ENCODE measurements around the gene FUT8.

FUT8 gene

DNA sequence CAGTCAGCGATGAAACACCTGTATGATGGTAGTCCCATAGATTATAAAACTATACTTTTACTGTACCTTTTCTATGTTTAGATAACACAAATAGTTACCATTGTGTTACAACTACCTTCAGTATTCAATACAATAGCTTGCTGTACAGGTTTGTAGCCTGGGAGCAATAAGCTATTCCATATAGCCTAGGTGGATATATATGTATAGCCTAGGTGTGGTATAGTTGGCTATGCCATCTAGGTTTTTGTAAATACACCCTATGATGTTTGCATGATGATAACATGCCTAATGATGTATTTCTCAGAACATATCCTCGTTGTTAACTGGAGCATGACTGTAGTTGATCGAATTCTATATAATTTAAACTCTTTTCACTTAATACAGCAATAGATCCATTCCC lies 316.1 kb downstream of the FUT8 start:
- DNase-seq, result no peak

DNA sequence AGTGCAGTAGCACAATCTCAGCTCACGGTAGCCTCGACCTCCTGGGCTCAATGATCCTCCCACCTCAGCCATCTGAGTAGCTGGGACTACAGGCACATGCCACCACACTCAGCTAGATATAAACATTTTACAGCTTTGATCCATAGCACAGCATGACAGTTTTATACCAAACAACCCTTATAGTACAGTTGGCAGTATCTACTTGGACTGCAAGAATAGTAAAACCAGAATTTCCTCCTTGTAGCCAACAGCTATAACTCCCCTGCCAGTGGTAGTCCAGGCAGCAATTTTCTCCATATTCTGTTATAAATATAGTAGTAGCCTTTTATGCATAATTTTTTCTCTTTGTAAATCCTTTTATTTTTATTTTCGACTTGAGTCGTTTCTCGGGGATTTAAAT lies 317.0 kb downstream of the FUT8 start:
- DNase-seq, result no peak

DNA sequence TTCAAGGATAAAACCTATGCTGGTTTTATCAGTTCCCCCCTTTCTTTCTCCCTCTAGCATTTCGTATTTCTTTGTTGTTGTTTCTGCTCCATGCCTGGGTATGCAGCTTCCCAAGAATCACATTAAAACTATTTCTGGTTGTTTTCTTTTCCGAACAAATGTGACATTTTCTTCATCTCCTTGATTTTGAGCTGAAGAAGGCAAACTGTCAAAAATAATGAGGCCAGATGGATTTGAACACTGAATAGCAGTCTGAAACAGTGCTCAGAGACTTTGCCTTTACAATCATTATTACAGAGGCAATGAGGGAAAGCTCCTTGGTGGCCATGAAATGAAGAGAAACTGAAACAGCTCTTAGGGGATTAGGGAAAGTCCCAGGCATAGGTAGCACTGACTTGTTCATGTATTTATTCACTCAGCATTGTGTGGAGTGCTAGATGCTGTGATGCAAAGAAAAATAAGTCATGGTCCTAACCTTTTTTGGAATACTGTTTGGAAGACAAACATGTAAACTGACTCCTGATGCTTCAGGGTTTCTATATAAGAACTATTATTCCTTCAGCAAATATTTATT lies 319.5 kb downstream of the FUT8 start:
- no peak for DNase-seq

DNA sequence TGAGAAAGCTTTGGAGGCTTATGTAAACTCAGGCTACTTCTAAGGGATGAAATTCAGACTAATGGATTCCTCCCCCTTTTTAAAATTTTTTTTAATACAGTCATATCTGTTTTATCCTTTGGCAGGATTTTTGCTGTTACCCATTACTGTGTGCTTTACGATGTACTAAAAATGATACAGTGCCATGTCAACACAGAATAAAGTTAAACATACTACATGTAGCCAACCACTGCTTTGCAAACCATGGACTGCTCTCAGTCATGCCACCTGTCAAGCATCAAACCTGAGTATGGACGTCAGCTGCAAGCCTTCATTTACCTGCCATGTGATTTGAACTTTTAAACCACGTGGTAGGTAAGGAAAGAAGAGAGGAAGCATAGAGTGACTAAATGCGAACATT lies 325.8 kb downstream of the FUT8 start:
- no peak for DNase-seq

DNA sequence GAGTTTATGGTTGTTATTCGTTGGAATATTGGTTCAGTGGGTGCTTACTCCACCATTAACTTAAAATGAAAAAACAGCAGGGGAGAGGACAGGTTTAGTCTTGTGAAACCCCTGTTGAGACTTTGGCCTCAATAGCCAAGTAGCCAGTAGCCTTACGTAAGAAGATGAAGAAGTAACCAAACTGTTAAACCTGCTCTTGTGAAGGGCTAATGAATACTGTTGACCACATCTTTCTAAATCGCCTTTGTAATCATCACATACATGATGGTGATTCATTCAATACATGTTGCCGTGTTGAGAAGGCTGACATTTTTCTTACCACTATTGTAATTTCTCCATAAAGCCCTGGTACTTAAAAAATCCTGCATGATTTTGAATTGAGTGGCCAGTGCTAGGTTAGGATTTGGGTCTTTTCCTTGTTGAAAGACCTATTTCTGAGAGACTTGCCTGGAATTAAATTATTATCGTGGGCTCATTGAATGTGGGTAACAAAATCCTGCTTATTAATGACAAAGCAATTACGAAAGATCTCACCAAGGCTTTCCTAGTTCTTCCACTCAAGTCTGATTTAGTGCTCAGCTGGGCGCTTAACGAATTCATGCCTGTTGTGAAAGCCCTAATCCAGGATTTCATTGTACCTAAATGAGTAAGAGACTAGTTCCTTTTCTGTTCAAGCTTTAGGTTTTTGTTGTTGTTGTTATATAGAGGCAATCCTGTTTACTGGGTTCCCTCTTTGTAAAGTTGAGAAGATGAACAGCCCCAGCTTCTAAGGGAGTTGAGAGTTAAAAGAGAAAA lies 333.1 kb downstream of the FUT8 start:
- no peak for DNase-seq

DNA sequence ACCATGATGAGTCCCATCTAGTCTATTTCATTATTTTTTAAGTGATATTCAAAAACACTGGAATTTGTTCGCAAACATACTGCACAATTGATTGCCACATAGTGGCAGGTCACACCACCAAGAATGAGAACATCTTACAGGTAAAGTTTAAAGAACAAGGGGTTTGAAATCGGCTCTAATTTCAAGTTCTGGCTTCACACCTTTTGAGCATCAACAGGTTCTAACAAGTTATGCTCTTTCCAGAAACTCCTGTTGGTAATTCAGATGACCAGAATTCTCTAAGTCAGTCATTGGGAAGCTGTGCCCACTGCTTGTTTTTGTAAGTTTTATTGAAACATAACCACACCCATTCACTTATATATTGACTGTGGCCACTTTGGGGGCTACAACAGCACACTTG lies 336.3 kb downstream of the FUT8 start:
- no peak for DNase-seq

DNA sequence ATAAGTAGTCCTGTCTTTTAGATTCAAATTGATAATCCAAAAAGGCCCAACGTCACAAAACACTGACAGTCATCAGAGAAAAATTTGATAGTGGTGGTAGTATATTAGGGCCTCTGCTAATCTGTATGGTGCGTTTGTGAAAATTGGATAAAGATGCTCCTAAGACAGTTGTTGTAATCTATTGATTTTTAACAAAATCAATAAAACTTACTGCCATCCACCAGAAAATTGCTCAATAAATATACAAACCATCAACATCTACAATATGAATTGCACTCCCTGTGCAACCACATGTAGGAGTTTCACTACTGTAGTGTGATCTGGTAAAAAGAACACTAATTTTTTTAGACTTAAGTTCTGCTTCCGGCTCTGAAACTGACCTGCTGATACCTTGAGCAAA lies 336.8 kb downstream of the FUT8 start:
- DNase-seq, result no peak

GRCh38 chr14:65750906-65751305 lies 338.4 kb downstream of the FUT8 start:
- no peak for DNase-seq

DNA sequence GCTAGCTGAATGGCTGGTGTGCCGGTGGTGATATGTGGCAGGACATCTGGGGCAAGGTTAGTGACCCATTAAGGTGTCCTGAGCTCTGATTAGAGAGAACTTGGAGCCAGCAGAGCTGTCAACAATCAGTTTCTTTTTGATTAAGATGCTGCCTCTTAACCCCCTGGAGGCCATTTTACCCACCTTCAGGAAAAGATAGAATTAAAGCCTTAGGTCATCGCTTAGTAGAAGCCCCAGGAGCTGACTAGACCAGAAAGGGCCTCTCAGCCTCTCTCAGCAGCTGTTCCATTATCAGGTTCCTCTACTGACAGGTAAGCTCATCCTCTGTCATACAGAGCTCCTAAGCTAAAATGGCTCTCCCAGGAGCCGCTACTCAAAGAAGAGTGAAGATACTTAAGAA lies 339.0 kb downstream of the FUT8 start:
- no peak for DNase-seq

GRCh38 chr14:65753061-65753460 lies 340.5 kb downstream of the FUT8 start:
- no peak for DNase-seq

DNA sequence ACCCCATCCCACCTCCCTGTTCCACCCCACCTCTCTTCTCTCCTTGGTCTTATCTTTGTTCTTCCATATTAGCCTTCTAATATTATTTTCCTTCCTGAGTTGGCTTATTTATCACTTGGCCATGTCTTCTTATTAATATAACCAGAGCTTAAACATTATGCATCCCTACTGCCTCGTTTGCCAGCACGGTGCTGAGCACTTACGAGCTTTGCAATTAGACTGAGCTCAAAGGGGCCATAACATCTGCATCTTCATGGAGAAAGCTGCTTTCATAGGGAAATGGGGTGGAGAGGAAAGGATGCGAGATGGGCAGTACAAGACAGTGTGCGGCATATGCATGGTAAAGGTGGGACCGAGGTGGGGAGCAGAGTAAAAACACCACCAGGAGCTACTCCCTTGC lies 342.8 kb downstream of the FUT8 start:
- DNase-seq, result no peak

GRCh38 chr14:65756880-65757279 lies 344.4 kb downstream of the FUT8 start:
- no peak for DNase-seq

DNA sequence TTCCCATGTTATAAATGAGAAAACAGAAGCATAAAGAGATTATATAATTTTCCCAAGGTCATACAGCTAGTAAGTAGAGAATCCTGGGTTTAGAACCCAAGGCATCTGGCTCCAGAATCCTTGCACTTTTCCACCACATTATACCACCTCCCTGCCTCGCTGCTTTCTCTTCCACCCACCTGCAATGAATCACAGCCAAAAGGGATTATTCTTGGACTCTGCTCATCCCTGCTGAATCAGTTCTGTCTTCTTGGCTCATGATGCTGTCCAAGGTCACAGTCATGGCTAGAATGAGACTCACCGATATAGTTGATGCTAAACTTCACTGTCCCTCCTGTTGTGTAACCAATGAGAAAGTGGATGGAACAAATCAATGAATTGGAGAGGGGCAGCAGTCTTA lies 356.6 kb downstream of the FUT8 start:
- no peak for DNase-seq

GRCh38 chr14:65770681-65771080 lies 358.2 kb downstream of the FUT8 start:
- no peak for DNase-seq

DNA sequence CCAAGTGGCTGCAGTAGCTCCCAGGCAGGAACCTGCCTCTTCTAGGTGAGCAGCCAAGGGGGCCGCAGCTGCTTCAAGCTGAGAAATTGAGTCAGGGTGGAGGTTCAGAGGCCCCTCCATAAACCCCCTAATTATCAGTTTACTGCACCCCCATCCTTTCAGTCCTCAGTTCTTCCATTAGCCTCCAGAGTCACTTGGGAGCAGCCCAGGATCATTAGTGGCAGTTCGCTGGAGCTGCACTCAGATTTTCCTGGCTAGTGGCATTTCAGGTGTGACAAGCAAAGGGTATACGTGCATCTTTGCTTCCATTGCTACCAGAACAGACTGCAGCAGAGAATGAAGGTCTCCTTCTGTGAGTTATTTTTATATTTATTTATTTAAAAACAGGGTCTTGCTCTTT lies 358.7 kb downstream of the FUT8 start:
- DNase-seq, result no peak

- no peak for DNase-seq
These were observed 359.9 kb downstream of the FUT8 start for GRCh38 chr14:65772466-65772865.

GRCh38 chr14:65772921-65773574 lies 360.5 kb downstream of the FUT8 start:
- no peak for DNase-seq

GRCh38 chr14:65774041-65774440 lies 361.5 kb downstream of the FUT8 start:
- no peak for DNase-seq

- DNase-seq, result no peak
These were observed 363.8 kb downstream of the FUT8 start for GRCh38 chr14:65776193-65776852.

GRCh38 chr14:65780566-65780965 lies 368.0 kb downstream of the FUT8 start:
- no peak for DNase-seq

- DNase-seq, result no peak
These were observed 370.6 kb downstream of the FUT8 start for GRCh38 chr14:65783101-65783500.

DNA sequence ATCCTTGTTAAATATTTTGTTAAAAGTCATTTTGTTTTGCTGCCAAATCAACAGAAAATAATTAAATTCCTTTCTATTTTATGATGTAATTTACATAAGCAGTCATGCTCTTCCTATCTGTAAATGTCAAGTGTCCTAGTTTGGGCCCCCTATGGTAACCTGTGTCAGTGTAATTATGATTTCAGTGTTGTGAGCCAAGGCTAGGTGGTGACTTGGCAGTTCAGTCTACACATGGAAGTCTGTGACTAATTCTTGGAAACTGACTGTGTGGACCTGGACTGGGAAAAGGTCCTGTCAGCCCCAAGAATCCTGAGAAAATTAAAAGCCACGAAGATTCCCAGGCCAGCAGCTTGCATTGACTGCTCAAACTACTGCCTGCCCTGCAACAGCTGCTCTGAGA lies 371.0 kb downstream of the FUT8 start:
- DNase-seq, result no peak

DNA sequence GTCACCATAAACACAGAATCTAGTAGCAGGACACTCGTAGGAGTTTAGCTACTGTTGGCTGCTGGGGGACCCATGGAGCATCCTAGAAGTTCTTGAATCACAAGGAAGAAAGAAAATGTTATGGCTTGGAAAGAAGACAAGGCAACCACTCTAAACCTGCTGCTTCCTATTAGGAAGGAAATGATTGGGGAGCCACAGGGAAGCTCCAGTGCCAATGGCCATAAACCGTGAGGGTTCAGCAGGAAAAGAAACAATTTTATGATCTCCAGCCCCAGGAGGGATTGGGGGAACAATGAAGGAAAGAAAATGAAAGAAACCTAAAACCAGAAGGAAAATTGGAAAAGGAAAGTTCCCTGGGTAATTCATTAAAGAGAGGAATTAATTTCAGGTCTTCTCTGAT lies 372.0 kb downstream of the FUT8 start:
- no peak for DNase-seq

GRCh38 chr14:65787461-65787860 lies 374.9 kb downstream of the FUT8 start:
- no peak for DNase-seq

All from KG1 (cell line).